ENCODE measurements around the gene WNK1.

WNK1 gene

GRCh38 chr12:863285-863684, 110.9 kb downstream of the WNK1 start:
- no peak for DNase-seq (ENCODE audit: low read depth in 3 of 3)

- DNase-seq (ENCODE audit: low read depth in 3 of 3), result no peak
Observed at GRCh38 chr12:865614-866013, 113.2 kb downstream of the WNK1 start.

- DNase-seq (ENCODE audit: low read depth in 3 of 3), result no peak
Observed at GRCh38 chr12:867905-868304, 115.5 kb downstream of the WNK1 start.

GRCh38 chr12:868722-869121, 116.3 kb downstream of the WNK1 start:
- DNase-seq (ENCODE audit: low read depth in 3 of 3), result no peak

GRCh38 chr12:870378-870777, 118.0 kb downstream of the WNK1 start:
- no peak for DNase-seq (ENCODE audit: low read depth in 3 of 3)

- no peak for DNase-seq (ENCODE audit: low read depth in 3 of 3)
Observed at GRCh38 chr12:873954-874353, 121.6 kb downstream of the WNK1 start.

GRCh38 chr12:879641-880040, 127.3 kb downstream of the WNK1 start:
- DNase-seq (ENCODE audit: low read depth in 3 of 3), result no peak

GRCh38 chr12:880656-881055, 128.3 kb downstream of the WNK1 start:
- no peak for DNase-seq (ENCODE audit: low read depth in 3 of 3)

GRCh38 chr12:884746-885414, 132.5 kb downstream of the WNK1 start:
- DNase-seq (ENCODE audit: low read depth in 3 of 3), result no peak

GRCh38 chr12:885701-886100, 133.3 kb downstream of the WNK1 start:
- DNase-seq (ENCODE audit: low read depth in 3 of 3), result no peak

GRCh38 chr12:886206-886605, 133.8 kb downstream of the WNK1 start:
- DNase-seq (ENCODE audit: low read depth in 3 of 3), result no peak

- no peak for DNase-seq (ENCODE audit: low read depth in 3 of 3)
Observed at GRCh38 chr12:894226-894625, 141.8 kb downstream of the WNK1 start.

- DNase-seq (ENCODE audit: low read depth in 3 of 3), result no peak
Observed at GRCh38 chr12:896031-896430, 143.7 kb downstream of the WNK1 start.

GRCh38 chr12:897386-897785, 145.0 kb downstream of the WNK1 start:
- no peak for DNase-seq (ENCODE audit: low read depth in 3 of 3)

- no peak for DNase-seq (ENCODE audit: low read depth in 3 of 3)
Observed at GRCh38 chr12:902581-902980, 150.2 kb downstream of the WNK1 start.

GRCh38 chr12:903055-903454, 150.7 kb downstream of the WNK1 start:
- no peak for DNase-seq (ENCODE audit: low read depth in 3 of 3)

GRCh38 chr12:904010-904414, 151.6 kb downstream of the WNK1 start:
- DNase-seq (ENCODE audit: low read depth in 3 of 3), result no peak

GRCh38 chr12:905261-906031, 153.1 kb downstream of the WNK1 start:
- DNase-seq (ENCODE audit: low read depth in 3 of 3), result no peak

- no peak for DNase-seq (ENCODE audit: low read depth in 3 of 3)
Observed at GRCh38 chr12:906062-906585, 153.7 kb downstream of the WNK1 start.

GRCh38 chr12:907413-908185, 155.2 kb downstream of the WNK1 start:
- no peak for DNase-seq (ENCODE audit: low read depth in 3 of 3)

- no peak for DNase-seq (ENCODE audit: low read depth in 3 of 3)
Observed at GRCh38 chr12:909861-910260, 157.5 kb downstream of the WNK1 start.

- DNase-seq (ENCODE audit: low read depth in 3 of 3), result no peak
Observed at GRCh38 chr12:910416-910815, 158.0 kb downstream of the WNK1 start.
